Measurements from ENCODE around the gene DNASE1L3.
A peak's percentile ranks its signal among the peaks of the same experiment; 100 is the strongest.

The DNASE1L3 gene

GRCh38 chr3:58198804-58199203 is 12.0 kb downstream of the DNASE1L3 start:
- no peak for DNase-seq

- DNase-seq: no peak
Observed at GRCh38 chr3:58198362-58198761, 12.4 kb downstream of the DNASE1L3 start.

GRCh38 chr3:58197588-58197987 is 13.2 kb downstream of the DNASE1L3 start:
- no peak for DNase-seq

GRCh38 chr3:58193682-58194407 is 16.9 kb downstream of the DNASE1L3 start:
- DNase-seq: no peak

- no peak for DNase-seq
Observed at GRCh38 chr3:58192069-58192468, 18.7 kb downstream of the DNASE1L3 start.

- DNase-seq: no peak
Observed at GRCh38 chr3:58191361-58191991, 19.3 kb downstream of the DNASE1L3 start.

GRCh38 chr3:58190882-58191281 is 19.9 kb downstream of the DNASE1L3 start:
- DNase-seq: no peak

- DNase-seq: no peak
Observed at GRCh38 chr3:58190291-58190690, 20.5 kb downstream of the DNASE1L3 start.

- no peak for DNase-seq
Observed at GRCh38 chr3:58189691-58190090, 21.1 kb downstream of the DNASE1L3 start.

- no peak for DNase-seq
Observed at GRCh38 chr3:58188921-58189451, 21.8 kb downstream of the DNASE1L3 start.

GRCh38 chr3:58188173-58188564 is 22.6 kb downstream of the DNASE1L3 start:
- no peak for DNase-seq

GRCh38 chr3:58184982-58185360 is 25.8 kb downstream of the DNASE1L3 start:
- no peak for DNase-seq

- DNase-seq: no peak
Observed at GRCh38 chr3:58184309-58184981, 26.3 kb downstream of the DNASE1L3 start.

- no peak for DNase-seq
Observed at GRCh38 chr3:58183891-58184290, 26.9 kb downstream of the DNASE1L3 start.

GRCh38 chr3:58183221-58183620 is 27.6 kb downstream of the DNASE1L3 start:
- no peak for DNase-seq

GRCh38 chr3:58180940-58181587 is 29.7 kb downstream of the DNASE1L3 start:
- DNase-seq: no peak

- DNase-seq: no peak
Observed at GRCh38 chr3:58180099-58180880, 30.5 kb downstream of the DNASE1L3 start.

GRCh38 chr3:58179235-58180098 is 31.3 kb downstream of the DNASE1L3 start:
- no peak for DNase-seq

- no peak for DNase-seq
Observed at GRCh38 chr3:58178528-58179234, 32.1 kb downstream of the DNASE1L3 start.

GRCh38 chr3:58177747-58178527 is 32.8 kb downstream of the DNASE1L3 start:
- DNase-seq: peak; percentile 81 to 83
